Omental fat pad (tissue), 4 donors: ENCODE results near the gene PIWIL1. TPM values are rescaled to one million over a fixed set of nuclear protein-coding genes. Genes with fewer than 3 reads are reported as not detected.

Source experiments
- ATAC-seq: fragments of 150-250 bp; one replicate; pipeline ENCODE4 v1.9.1; 2016; ENCODE audit warnings: mild to moderate bottlenecking, moderate library complexity; ENCODE audit not compliant: low FRiP score
- DNase-seq: peaks from one replicate; pipeline ENCODE4 v3.0.0-alpha.2; 2019; ENCODE audit warnings: low spot score
- CTCF ChIP-seq, 3 donors: fragments of 450-650 bp; IDR thresholded peaks; one replicate each; pipeline ENCODE4 v1.5.1; 2016 to 2017; ENCODE audit warnings: antibody characterized with exemption in 3 of 3, mild to moderate bottlenecking in 3 of 3, moderate library complexity in 2 of 3
- total RNA-seq, 4 donors: library from RNA; depleted of rRNA; stranded (reverse); fragments of >200 nt; gene quantifications; one replicate each; pipeline ENCODE4 v1.1.0, GENCODE V29; 2016

PIWIL1 gene
- under 1 TPM in 1 of 4 donors, not detected in 3; 0.79 TPM for total RNA-seq

DNA sequence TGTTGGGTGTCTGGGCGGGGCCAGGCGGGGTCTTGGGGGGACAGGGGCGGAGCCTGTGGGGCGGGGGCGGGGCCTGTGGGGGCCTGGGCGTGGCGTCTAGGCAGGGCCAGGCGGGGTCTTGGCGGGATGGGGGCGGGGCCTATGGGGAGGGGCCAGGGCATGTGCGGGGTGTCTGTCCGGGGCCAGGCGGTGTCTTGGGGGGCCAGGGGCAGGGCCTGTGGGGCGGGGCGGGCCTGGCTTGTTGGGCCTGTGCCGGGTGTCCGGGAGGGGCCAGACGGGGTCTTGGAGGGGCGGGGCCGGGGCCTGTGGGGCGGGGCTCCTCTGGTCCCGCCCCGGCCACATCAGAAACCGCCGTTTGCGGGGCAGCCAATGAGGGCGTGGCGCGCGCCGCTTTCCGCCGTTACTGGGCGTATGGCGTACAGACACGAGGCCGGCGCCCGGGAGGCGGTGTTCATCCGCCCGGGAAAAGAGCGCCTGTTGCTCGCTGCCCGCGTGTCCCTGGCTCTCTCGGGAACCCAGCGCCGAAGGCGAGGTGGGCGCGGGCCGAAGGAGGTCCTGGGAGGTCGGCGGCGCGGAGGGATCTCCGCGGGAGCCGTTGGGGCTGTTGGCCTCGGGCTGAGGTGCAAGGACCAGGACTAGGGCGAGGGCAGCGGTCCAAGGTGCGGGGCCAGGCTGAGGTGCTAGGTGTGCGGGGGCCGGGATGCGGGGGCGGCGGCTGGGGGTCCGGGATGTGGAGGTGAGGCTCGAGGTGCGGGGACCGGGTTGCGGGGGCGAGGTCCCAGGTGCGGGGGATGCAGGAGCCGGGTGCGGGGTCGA, at the start of gene PIWIL1:
Gene PIWIL1, plus strand, starts transcription at position 400 of the 816 bp plus-strand sequence. CDS start 4,705 bp downstream, outside the sequence.
- TF ChIP-seq CTCF (IDR thresholded peaks at IDR 0.05): no peak
- ATAC-seq (no peak), DNase-seq (no peak)

DNA sequence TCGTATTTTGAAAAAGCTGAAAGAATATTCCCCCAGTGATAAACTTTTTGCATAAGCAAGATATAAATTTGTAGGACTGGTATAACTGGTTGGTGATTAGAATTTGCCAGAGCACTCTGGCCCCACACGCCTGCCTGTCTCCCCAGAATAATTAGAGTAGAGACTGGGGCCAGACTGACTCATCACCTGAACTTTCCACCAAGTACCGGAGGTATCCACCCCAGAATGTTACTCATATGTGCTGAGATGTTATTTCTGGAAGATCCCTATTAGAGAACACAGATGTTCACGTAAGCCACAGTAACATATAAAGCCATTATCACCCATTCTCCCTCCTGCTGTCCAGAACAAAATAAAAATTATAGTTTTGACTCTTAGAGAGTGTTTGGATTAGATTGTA, 49.5 kb upstream of the PIWIL1 start:
- no peak for DNase-seq
- no peak for ATAC-seq
- TF ChIP-seq CTCF (IDR thresholded peaks at IDR 0.05): no peak

DNA sequence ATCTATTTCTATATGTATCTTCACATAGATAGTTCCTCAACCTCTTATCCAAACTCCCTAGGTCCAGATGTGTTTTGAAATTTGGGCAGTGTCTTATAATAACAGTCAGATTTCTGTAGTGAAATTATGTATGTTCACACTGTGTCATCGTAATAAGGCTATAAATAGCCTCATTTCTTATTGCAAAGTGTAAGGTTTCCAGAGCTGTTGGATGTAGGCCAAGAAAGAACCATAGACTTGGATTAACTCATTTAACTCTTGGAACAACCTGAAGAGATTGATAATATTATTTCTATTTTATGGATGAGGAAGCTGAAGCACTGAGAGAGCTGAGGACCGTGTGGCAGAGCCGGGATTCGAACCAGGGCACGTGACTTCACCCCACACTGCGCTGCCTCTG, 49.0 kb upstream of the PIWIL1 start:
- ATAC-seq: no peak
- TF ChIP-seq CTCF (IDR thresholded peaks at IDR 0.05): no peak
- DNase-seq: no peak

DNA sequence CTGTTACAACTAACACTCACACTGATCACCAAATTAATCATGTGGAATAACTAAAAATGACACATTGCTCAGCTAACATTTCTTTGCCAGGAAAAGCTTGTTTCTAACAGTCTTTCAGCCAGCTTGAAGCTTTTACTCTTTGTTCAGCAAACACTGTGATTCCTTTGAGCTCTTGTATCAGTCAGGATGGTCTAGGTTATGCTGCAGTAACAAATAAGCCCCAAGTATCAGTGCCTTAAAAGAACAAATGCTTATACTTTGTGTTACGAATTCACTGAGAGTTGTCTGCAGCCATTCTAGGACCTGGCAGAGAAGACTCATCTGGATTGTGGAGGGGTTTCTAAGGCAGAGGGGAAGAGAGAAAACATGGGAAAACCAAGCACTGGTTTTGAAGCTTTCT, 47.6 kb upstream of the PIWIL1 start:
- no peak for ATAC-seq
- no peak for TF ChIP-seq CTCF (IDR thresholded peaks at IDR 0.05)

DNA sequence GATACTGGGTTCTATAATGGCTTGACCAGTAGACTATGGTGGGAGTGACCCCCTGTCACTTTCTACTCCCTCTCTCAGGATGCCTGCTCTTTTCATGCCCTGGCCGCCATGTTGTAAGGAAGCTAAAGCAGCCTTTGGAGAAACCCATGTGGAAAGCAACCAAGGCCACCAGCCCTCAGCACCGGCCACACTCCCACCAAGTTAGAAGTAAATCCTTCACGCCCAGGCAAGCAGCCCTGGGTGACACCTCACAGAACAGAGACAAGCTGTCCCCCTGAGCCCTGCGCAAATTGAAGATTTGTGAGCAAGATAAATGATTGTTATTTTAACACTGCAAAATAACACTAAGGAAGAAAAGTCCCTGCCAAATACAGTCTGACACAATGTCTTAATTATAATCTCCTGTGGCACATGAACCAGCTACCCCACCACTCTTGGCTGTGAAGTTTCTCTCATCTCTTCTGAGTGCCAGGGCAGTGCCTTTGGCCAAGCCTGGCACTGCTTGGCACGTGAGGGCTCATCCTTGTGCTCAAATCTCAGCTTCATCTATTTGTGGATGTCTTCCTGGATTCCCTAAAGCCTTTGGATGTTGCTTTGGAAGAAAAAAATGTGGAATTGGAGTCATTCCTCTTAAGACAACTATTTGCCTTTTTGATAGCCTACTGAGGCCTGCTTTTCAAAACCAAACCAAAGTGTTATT, 39.2 kb upstream of the PIWIL1 start:
- DNase-seq: no peak
- ATAC-seq: no peak
- TF ChIP-seq CTCF (IDR thresholded peaks at IDR 0.05): no peak

More for the DNA sequence above, 47.6 kb upstream of the PIWIL1 start:
- no peak for DNase-seq

GRCh38 chr12:130299574-130299973, 38.1 kb upstream of the PIWIL1 start:
- no peak for ATAC-seq
- TF ChIP-seq CTCF (IDR thresholded peaks at IDR 0.05): no peak
- no peak for DNase-seq
